DMS153 (cell line): ENCODE measurements around the gene PRPF40B.
A peak's percentile ranks its signal among the peaks of the same experiment; 100 is the strongest.

Source experiments
- DNase-seq: peaks from one replicate; lab custom pipeline; 2025; lab: John Stamatoyannopoulos, UW

Gene PRPF40B

DNA sequence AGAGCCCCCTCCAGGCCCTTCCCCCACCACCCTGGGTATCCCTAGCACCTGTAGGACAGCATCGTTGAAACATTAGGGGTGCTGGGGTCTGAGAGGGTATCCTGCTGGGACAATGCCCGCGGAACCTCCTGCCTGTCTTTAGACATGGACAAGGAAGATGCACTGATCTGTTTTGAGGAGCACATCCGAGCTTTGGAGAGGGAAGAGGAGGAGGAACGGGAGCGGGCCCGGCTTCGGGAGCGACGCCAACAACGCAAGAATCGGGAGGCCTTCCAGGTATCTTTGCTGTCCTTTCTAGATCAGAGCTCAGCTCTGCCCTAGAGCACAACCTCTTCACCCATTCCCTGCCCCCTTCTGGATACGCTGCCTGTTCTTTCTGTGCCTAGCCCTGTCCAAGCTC lies 13.2 kb downstream of the PRPF40B start:
- DNase-seq, result no peak

DNA sequence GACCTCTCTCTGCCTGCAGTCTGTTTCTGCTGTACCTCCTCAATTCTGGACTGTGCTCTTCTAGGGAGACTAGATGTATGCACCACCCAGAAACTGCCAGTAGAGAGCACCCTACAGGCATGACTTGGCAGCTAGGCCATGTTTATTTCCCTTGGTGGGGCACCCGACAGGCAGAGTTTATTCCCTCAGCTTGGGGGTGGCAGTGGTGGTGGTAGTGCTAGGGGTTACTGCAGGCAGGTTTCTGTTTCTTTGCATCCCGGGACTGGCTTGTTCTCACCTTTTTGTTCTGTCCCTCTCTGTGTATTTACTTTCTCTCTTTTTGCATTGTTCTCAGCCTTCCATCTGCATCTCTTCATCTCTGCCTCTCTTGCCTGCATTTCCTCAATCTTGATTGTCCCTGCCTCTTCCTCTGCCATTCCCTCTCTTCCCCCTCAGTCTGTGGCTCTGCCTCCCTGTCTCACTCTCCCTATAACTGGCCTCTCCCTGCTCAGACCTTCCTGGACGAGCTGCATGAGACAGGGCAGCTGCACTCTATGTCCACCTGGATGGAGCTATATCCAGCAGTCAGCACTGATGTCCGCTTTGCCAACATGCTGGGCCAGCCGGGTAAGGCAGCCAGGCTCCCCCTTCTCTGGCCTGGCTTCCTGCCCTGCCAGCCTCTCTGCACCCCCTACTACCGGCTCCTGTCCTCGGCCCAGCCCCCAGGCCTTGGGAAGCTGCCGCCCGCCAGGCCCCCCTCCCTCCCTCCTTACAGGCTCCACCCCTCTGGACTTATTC lies 13.8 kb downstream of the PRPF40B start:
- peak; percentile 70 for DNase-seq

GRCh38 chr12:49641748-49642369 lies 18.5 kb downstream of the PRPF40B start:
- DNase-seq, result no peak

DNA sequence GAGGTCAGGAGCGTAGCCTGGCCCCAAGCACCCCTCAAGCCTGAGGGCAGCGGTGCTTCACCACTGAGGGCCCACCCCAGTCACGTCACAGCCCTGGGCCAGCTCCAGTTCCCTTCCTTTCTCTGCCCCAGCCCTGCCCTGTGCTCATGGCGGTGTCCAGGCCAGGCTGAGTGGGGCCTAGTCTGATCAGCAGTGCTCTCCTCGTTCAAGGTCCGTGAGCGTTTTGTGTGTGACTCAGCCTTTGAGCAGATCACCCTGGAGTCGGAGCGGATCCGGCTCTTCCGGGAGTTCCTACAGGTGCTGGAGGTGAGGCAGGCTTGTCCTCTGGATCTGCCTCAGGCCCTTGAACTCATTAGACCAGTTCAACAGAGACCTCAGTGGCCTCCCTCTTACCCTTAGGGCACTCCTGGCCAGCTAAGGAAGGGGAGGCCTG lies 19.0 kb downstream of the PRPF40B start:
- DNase-seq, result no peak

DNA sequence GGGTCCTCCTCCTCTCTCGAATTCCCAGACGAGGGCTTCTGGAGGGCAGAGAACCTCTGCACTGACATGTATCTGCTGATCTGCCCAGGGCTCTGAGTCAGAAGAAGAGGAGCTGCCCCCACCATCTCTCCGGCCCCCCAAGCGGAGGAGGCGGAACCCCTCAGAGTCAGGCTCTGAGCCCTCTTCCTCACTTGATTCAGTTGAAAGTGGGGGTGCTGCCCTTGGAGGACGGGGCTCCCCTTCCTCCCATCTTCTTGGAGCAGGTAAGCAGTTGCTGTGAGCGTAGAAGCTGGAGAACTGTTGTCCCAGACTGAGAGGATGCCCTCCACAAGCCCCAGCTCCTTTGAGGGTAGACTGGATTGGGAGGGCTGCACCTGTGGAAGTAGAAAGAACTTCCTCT lies 19.8 kb downstream of the PRPF40B start:
- DNase-seq, result no peak

DNA sequence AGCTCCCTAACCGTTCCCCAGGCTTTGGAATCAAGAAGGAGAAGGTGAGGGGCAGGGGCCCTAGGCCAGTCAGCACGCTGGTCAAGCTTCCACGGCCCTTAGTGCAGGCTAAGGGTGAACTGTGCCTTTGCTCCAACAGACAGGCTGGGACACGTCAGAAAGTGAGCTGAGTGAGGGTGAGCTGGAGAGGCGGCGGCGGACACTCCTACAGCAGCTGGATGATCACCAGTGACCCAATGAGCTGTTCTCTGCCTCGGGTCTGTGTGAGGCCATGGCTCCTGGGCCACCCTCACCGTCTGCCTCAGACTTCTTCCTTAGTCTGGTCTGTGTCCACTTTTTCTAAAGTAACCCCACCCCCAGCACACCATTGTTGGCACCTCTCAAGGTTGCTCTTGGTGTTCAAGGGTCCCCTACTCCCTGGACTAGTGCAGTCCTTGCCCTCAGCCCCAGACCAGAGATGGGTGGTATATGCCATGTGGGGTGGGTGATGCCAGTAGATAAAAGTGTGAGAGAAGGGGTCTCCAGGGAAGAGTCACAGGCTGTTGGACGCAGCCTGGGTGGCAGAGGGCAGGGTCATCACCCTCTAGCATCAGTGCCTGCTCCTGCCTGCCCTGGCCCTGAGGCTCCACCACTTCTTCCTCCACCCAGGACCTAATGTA lies 20.7 kb downstream of the PRPF40B start:
- no peak for DNase-seq

DNA sequence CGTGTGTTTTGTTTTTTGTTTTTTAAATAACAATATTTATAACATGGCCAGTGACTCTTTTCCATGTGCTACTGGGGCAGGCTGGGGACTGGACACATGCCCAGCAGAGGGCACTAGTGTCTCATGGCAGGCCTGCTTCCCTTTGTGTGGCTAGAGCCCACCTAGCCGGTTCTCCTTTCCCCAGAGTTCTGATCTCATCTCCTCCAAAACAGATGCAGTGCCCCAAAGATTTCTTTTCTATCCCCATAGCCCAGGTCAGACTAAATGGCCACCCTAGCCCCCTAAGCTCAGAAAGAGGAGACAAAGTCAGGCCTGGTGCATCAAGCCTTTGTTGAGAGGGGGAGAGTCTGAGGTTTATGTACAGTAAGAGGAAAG lies 21.2 kb downstream of the PRPF40B start:
- peak; percentile 20 for DNase-seq

DNA sequence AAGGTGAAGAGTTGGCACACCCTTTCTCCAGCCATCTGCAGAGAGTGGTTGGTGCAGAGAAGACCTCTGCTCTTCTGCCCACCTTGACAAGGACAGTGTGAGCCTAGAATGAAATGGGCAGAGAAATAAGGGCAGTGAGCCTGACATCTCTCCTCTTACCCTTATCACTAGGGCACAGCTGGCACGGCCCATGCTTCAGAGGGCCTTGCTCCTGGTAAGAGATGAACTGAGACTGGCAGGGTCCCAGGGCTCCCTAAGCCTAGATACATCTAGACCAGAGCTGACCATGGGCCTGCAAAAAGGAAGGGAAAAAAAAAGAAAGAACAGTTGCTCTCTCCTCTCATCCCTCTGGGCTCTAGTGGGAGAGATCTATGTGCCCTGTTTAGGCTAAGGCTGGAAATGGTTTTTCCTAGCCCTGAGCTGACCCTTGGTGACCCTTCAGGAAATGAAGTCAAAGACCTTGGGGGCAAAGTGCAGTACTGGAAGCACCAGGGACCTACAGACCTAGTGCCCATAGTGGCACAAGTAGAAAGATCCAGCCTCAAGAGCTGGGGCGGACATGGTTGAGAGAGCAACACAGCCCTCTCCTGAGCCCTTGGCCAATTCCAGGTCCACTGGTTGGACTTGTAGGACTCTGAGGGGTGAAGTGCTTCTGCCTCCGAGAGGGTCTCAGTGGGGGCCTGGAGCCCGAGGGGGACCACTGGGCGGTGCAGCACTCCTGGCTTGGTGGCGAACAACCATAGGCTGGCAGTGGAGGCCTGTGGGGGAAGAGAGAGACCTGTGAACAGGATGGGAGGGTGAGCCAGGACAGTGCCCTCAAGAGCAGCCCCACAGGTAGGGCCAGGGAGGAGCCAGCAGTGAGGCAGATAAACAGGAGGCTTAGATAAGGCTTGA lies 22.0 kb downstream of the PRPF40B start:
- no peak for DNase-seq

DNA sequence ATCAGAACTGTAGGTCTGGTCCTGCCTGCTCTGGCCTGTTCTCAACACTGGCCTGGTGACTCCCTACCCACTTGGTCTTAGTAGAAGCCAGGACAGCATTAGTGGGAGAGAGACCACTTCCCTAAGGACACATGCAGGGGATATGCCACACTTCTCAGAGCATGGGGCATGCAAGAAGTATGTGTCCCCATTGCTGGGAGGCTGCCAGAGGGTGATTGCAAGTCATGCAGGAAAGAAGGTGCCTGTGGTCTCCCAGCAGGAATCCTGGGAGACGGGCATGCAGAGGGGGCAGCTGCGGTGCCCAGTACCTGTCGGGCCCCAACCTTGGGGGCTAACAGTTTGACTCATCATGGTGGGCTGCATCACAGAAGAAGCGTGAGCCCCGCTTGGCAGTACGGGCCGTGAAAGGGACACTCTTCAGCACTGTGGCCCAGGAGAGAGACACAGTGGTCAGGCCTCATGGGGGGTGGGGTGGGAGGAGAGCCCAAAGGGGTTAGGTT lies 23.0 kb downstream of the PRPF40B start:
- DNase-seq, result no peak

DNA sequence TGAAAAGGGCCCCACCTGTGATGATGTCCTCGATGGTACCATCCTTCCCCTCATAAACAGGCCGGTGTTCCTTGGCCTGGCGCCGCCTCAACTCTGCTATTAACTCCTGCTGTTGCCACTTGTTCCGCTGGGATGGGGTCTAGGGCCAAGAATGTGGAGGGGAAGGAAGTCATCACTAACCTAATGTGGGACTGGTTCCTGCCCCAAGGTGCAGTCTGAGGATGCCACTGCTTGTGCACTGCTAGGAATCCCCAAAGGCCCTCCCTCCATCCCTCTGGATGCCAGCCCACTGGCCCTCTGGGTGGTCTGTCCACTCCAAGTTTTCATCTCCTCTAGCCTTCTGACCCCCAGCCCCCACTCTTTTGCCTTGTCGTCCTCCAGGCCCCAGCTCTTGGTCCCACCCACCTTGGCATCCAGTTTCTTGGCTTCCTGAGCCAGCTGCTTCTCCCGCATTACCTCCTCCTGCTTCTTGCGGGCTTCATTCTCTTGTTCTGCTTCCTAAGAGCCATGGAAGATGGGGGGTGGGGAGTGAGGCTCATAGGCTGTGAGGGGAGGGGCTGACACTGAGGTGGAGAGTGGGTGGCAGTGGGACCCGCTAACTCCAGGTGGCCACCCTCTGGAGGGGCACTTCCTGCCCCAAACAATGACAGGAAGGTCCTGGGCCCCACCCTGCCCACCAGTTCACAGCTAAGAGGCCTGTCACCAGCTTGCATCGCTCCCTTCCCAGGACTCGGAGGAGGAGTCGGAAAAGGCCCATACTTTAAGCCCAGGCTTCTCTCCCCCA lies 23.7 kb downstream of the PRPF40B start:
- DNase-seq, result no peak

DNA sequence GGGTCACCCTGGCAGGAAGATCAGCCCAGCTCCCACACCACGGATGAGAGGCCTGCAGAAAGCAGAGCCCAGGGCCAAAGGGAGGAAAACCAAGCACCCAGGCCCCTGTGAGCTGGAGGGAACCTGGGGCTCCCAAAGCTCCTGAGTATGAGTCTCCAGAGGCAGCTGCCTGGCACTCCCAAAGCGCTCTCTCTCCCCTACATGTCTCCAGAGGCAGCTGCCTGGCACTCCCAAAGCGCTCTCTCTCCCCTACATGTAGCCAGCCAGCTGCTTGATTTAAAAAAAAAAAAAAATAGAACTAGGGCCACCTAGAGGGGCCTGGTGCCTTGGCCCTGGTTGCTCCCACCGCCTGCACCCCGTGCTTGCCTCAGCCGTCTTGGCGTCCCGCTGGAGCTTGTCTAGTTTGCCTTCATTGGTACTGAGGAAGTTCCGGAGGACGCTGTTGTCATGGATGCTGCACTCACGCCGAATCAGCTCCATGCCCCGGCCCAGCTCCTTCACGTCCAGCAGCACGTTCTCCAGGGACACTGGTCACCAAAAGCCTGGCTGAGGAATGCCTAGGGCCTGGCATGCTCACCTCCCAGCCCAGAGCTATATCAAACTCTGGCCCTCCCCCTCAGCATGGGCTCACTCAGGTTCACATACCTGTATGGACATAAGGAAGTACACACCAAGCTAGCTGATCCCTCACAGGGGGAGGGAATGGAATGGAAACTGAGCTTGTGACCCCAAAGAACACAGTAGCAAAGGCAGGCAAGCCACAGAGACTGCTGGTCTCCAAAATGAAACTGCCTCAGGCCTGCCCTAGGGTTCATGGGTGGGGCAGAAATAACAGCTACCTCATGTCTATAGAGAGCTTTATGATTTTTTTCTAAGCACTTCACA lies 24.7 kb downstream of the PRPF40B start:
- no peak for DNase-seq

GRCh38 chr12:49648712-49649003 lies 25.3 kb downstream of the PRPF40B start:
- DNase-seq, result no peak

GRCh38 chr12:49649445-49649844 lies 26.1 kb downstream of the PRPF40B start:
- DNase-seq, result no peak

- no peak for DNase-seq
Observed at GRCh38 chr12:49649892-49650291, 26.5 kb downstream of the PRPF40B start.

GRCh38 chr12:49651855-49652254 lies 28.5 kb downstream of the PRPF40B start:
- no peak for DNase-seq

- no peak for DNase-seq
Observed at GRCh38 chr12:49652921-49653520, 29.7 kb downstream of the PRPF40B start.

DNA sequence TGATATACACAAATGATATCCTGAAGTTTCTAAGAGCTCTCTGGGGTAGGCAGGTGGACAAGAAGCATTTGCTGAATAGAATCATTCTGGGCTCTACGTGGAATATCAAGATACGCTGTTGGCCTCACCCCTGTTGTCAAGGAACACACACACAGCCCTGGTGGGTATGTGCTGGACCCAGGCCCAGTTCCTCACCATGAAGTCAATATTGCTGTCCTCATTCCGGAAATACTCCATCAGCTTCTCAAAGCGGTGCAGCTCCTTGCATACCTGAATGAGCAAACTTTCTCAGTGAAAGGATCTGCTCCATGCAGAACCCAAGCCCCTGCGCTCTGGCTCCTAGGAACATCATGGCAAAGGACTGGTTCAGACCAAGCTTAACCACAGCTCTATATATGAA lies 31.4 kb downstream of the PRPF40B start:
- DNase-seq, result no peak

DNA sequence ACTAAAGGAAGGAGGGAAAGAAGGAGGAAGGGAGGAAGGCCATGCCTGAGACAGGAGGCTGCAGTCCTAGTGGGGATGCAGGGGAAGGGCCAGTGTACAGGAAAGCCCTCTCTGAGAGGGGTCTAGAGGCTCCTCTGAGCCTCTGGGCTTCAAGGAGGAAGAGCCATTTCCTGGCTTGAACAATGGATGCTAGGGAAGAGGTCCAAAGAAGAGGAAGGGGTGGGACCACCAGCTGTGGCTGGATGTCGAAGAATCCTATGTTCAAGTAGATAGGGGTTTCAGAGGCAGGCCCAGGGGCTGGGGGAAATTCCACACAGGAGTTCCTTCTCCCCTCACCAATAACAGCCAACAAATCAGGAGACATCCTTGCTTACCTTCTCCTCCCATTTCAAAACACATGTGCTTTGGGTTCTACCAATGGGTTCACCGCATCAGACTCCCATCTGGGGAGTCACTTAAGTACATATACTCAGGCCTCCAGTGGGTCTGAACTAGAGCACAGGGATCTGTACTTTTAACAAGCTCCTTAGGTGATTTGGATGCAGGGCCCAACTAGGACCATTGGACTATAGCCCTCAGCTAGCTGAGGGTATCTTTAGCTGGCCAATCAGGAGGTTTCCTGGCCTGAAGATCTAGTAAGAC lies 32.4 kb downstream of the PRPF40B start:
- DNase-seq, result no peak

- DNase-seq, result no peak
Observed at GRCh38 chr12:49658276-49658675, 34.9 kb downstream of the PRPF40B start.

DNA sequence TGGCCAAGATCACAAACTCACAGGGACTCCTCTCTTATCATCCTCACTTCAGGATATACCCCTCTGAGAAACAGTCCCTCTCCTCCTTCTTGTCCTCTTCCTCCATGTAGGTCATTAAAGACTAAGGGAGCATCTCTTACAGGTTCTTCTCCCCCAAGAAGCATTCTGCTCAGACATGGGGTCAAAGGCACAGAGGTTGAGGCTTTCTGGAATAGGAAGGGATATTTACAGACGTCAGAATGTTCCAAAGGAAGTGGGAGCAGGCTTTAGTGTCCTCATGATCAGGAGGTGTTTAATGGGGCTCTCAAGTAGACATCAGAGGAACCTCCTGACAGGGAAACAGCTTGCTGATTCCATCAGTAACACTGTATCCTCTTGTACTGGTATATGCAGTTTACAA lies 36.4 kb downstream of the PRPF40B start:
- no peak for DNase-seq
